ENCODE data around the gene C1QTNF6.
A peak's percentile ranks its signal among the peaks of the same experiment; 100 is the strongest.

Gene C1QTNF6

DNA sequence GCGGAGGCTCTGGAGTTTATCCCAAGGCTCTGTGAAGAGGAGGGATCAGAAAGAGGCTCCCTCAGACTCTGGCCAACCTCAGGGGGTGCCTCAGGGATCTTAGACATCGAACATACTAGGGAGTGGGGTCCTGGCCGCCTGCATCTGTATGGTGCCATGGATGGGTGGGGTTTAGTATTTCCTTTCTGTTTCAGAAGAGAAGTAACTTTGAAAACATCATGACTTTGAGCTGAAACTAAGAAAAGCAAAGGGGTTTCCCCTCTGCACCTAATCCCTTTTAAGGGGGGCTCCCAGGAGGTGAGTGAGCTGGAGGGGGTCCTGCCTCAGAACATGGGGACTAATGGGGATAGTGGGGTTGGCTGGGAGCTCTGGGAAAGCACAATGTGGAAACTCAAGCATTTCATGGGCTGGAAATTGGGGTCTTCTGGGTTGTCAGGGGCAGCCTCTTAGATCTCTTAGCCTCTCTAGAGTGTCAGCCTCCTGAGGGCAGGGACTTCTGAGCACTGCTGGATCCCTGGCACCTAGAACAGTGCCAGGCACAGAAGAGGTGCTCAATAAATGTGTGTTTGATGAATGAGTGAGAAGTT lies 36.0 kb upstream of the C1QTNF6 start:
- no peak for DNase-seq

DNA sequence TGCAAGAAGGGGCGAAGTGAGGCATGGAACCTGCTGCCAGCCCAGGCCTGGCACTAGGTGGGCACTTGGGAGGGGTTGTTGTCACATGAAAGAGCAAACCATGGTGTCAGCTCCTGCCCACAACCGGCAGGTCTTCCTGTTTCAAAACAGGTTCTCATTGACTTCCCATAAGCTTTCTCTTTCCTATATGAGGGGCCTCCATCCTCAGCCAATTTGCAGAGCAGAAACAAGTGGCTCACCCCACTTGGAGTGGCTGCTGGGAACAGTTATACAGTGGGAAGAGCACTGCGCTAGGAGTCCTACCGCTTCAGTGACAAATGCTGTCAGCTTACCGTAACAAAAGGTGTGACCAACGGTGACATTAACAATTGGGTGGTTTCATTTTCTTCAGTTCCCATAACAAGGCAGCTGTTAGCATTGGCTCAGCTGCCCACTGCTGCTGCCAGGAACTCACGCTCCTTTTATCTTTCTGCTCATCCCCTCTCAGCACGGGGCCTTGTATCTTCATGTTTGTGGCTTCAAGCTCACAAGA lies 34.5 kb upstream of the C1QTNF6 start:
- DNase-seq, result peak in 1 of 3 donors; percentile 45

DNA sequence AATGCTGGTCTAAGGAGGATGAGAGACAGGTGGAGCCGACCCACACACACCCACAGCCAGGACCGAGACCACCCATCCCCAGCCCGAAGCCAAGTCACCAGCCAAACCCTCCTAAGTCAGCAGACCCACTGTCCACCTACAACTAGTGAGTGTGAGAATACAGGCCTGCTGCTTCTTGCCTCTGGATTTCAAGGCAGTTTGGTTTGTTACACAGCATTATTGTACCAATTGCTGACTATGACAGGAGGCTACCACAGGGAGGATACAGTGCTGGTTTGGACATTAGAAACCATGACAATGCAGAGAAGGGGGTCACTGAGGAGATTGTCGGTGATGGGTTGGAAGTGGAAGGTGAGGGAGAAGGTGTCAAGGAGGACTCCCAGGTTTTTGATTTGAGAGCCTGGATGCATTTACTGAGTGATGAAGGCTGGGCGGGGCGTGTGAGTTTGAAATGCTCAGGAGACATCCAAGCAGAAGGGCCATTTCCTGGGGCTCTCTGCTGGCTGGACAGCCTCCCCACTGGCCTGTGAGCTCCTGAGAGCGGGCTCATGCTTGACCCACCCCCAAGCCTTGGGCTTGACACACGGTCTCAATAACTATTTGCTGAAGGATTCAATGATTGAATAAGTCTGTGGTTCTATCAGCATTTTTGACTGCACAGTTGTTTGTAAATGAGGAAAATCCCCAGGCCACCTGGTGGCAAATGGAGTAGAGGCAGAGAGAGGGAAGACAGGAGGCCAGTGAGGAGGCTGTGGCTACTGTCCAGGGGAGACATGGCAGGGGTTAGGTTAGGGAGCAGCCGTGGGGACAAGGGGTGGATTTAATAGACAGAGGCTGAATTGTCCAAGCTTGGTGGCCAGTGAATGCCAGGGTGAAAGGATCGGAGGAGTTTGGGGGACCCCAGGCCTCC lies 33.6 kb upstream of the C1QTNF6 start:
- DNase-seq, result no peak

DNA sequence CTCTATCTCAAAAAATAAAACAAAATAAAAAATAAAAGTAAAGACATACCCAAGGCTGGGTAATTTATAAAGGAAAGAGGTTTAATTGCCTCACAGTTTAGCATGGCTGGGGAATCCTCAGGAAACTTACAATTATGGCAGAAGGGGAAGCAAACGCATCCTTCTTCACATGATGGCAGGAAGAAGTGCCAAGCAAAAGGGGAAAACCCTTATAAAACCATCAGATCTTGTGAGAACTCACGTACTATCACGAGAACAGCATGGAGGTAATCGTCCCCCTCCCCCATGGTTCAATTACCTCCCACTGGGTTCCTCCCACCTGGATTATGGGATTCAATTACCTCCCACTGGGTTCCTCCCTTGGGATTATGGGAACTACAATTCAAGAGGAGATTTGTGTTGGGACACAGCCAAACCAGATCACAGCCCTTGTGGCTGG lies 32.5 kb upstream of the C1QTNF6 start:
- DNase-seq, result peak; percentile 74 to 84 (median 75)

DNA sequence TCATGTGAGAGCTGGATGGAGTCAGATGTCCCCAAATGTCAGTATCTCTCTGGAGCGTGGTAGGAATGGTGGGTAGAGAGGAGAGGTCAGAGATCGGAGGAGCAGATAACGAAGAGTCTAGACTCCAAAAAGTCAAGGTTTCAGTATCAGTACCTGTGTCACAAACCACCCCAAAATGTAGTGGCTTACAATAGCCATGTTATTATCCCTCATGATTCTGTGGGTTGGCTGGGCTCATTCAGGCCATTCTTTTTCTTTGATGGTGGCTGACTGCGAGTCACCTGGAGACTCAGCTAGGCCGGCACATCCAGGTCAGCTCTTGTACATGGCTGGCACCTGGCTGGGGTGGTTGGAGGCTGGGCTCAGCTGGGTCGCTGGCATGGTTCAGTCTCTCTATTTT lies 31.5 kb upstream of the C1QTNF6 start:
- DNase-seq, result no peak

DNA sequence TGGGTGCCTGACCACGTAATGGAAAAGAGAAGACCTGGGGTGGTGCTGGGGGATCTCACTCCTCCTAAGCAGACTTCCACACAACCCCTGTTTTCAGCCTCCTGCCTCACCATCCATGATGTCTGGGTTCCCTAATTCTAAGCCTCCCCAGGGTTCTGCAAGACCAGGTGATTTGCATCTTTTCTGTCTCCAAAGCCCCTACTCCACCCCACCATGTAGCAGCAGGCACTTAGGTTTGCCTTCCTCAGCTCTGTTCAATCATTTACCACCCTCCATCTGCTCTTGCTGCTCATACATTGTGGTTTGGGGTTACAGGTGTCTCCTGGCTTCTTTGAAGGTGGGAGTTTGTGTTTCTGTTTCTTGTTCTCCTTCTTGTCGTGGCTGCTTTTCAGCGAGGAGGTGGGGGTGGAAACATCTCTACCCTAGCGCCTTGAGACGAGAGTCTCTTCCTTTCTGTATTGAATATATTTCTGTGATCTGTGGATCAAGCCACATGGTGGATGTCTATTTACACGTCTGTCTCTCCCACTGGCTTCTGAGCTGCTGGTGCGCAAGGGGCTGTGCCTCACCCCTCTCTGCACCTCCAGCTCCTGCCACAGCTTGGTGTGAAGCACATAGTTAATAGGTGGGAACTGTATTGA lies 30.8 kb upstream of the C1QTNF6 start:
- DNase-seq, result no peak

DNA sequence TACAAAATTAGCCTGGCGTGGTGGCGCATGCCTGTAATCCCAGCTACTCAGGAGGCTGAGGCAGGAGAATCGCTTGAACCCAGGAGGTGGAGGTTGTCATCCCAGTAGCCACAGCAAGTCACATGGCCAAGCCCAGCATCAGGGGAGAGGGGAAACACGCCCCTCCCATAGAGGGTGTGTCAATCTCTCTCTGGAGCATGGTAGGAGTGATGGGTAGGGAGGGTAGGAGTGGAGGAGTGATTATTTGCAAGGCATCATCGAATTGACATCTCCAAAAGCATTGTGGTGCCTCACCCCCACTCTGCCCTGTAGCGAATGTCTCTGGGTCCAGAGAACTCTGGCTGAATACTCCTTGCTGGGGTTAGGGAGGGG lies 30.3 kb upstream of the C1QTNF6 start:
- no peak for DNase-seq

DNA sequence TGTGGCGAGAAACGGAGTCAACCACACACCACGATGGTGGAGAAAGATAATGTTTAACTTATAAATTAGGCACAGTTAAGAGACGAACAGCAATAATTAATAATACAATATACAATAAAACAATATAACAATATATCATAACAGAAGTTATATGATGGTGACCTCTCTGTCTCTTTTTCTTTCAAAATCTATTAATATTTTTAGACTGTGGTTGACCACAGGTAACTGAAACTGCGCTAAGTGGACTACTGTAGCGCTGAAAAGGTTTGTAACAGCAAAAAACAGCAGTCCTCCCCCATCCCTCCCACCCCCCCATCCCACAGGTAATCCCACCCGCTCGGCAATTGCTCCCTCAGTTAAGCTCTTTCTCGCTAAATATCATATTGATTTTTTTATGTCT lies 27.8 kb upstream of the C1QTNF6 start:
- no peak for DNase-seq

DNA sequence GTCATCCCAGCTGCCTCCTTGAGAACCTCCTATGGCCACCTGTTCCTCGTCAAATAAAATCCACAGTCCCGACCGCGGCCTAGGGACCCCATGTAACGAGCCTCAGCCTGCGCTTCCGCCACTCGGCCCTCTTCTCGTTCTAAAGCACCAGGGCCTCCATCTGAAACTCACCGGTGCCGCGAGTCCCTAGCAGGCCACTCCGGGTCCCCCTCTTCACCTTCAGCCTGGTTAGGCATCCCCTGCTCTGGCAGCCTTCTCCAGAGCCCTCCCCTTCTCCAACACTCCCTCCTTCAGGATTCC lies 26.6 kb upstream of the C1QTNF6 start:
- no peak for DNase-seq

DNA sequence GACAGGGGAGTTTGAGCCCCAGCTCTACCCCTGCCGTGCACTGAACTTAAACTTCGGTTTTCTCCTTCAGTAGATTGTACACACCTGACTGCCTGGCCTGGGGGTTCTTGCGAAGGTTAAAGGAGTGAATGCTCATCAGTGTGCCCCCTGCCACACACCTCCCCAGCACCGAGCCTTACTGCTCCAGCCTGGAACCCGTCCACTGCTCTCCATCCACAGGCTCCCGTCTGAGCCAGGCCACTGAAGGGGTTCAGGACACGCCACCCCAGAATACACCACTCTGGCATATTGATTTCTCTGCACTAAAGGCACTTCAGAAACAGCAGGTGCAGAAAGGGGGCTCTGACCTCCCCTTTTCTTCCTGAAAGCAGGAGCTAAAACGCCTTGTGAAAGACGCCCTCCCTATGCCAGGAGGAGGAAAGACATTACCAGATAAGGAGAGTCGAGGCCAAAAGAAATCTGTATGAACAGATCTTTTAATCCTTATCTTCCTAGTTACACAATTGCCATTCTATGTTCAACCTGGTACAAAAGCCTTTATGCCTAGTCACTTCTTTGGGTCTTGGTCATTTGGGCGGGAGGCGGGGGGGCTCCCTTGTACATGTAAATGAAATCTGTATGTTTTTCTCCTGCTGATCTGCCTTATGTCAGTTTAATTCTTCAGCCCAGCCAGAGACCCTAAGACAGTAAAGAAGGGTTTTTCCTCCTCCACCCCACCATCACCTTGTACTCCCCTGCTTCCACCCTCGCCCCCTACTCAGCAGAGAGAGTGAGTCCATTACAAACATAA lies 26.1 kb upstream of the C1QTNF6 start:
- no peak for DNase-seq

DNA sequence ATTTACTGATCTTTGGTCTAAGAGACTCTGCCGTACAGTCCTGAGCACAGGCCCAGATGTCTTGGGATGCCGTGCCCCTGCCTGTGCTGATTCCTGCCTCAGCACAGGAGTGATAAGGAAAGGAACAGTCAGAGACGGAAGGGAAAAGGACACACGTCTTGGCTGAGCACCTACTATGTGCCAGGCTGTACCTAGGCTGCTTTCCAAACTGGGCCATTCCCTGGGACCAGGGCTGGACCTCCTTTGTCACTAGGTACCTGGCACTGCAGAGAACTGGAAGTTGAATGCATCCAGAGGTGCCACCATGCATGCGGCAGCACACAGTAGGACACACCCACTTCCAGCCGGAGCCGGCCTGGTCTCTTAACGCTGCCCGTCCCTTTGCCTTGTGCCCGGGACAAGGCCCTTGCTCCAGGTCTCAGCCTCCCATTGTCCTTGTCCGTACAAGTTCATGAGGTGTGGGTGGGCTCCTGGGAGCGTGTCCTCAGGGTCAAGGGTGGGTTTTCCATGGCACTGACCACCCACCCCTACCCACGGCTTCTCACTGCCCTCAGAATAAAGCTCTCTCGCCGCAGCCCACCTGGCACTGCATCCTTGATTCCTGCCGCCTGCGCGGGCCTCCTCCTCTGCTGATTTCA lies 25.3 kb upstream of the C1QTNF6 start:
- DNase-seq, result no peak

DNA sequence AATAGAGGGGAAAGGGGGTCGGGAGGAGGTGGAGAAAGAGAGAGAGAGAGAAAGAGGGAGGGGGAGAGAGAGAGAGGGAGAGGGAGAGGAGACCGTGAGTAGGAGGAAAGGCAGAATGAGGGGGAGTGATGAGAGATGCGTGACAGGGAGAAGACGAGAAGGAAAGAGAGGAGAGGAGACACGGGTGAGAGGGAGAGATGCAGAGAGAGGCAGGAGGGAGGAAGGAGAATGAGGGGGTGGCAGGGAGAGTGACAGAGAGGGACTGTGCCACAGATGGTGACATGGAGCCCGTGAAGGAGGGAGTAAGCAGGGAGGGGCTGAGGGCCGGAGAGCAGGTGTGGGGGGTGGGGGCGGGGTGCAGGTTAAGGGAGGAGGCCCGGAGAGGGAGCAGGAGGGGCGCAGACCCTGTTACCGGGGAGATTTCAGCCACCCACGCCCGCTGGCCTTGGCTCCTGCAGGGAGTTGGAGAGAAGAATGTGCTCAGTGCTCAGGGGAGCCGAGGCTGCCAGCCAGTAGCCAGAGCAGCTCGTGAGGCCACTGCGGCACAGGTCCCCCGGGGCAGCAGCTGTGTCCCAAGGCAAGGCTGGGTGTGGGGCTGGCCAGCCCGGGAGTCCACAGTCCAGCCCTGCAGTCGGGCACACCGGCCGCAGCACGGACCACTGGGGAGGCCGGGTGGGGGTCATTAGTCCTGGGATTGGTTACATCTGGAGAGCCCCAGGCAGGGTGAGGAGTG lies 24.3 kb upstream of the C1QTNF6 start, which contains the start of gene SSTR3:
SSTR3 (minus strand) TSS at position 304 of the 733 bp plus-strand sequence. CDS start 4,674 bp downstream, outside the sequence.
- DNase-seq, result no peak

DNA sequence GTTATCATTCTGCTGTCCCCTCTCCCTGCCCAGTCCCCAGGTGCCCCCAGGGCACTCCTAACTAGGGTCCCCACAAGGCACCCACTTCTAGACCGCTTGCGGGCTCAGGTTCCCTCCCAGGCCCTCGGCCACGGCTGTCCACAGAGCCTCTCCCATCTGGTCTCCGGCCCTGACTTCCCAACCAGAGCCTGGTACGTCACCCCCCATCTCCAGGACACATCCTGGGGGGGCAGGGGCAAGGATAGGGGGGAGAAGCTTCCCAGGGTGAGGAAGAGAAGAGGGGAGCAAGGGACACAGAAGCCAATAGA lies 23.8 kb upstream of the C1QTNF6 start:
- DNase-seq, result no peak

DNA sequence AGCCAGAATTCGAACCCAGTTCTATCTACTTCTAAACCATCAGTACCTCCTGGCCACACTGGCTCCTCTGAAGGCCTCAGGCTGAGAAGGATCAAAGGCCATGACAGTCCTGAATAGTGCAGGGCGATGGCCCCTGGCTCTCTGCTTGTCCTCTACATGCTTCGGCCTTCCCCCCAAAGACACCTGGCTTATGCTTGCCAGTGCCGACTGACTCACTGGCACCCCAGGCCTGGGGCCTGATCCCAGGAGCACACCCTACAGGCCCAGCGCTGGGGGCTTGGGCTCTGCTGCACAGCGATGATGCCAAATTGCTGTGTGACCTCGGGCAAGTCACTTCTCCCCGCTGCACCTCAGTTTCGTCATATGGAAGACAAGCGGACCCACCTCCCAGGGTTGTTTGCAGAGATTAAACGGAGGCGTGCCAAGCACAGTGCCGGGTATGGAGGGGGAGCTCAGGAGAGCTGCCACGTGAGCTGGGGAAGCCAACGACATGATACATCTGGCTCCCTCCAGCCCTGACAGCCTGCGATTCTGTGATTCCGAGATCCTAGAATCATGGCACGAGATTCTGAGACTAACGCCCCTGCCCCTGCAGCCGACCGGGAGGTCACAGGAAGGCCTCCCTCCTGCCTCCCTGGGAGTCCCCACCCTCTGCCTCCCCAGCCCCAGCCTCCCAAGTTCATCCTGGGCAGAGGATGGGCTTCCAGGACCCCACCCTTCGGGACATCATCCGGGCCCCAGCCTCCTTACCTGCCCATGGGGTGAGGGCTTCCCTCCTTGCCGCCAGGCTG lies 23.2 kb upstream of the C1QTNF6 start:
- no peak for DNase-seq

DNA sequence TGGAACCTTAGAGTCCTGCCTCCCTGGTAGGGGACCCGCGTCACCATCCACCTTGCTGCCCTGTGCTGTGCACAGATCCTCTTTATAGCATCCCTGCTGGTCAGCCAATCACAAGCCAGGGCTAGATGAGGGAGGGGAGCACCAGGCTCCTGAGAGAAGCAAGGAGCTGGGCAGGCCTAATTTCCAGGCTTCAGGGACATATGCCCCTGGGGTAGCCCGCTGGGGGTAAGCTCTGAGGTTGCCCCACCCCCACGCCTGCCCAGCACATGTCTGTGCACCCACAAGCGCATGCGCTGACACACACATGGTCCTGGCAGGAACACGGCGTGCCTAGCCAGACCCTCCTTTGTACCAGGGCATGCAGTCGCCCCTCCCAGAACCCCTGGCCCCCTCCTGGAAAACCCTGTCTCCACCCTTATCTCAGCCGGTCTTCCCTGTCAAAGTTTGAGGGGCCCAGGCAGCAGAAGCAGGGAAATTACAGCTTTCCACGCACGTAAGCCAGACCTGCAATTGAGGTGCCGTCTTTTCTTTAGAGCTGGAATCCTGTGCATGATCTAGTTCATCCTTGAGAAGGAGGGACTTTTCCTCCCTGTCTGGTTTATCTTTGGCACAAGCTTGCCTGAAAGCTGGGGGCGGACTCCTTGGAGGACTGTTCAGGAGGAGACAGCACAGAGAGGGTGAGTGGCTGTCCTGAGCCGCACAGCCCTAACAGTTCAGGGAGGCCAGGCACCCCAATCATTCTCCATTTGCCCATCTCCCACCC lies 22.2 kb upstream of the C1QTNF6 start:
- DNase-seq, result no peak

DNA sequence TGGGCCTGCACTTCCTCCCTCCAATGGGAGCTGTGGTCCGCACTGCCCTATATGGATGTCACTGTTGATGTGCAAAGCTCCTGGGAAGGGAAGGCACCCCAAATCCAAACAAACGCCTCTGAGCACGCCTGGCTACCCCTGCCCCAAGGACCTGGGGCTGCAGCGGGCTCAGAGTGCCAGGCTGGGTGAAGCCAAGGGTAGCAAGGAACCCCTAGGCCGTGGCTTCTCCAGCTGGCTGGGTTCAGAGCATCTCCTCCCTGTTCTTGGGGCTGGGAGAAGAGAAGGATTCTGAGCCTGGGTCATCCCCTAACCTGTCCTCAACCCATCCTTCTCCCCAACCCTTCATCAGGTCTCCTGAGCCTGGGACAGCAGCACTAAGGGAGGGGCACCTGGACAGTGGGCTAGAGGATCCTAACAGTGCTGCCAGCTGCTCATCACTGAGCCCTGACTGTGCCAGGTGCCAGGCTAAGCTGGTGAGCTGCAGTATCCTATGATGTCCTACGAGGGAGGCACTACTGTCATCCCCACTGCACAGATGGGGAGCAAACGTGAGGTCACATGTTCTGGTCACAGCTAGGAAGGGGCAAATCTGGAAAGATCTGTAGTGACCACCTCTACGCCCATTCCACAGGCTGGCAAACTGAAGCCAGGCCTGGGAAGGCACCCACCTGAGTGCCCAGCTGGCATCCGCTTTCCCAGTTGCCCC lies 21.2 kb upstream of the C1QTNF6 start:
- no peak for DNase-seq

DNA sequence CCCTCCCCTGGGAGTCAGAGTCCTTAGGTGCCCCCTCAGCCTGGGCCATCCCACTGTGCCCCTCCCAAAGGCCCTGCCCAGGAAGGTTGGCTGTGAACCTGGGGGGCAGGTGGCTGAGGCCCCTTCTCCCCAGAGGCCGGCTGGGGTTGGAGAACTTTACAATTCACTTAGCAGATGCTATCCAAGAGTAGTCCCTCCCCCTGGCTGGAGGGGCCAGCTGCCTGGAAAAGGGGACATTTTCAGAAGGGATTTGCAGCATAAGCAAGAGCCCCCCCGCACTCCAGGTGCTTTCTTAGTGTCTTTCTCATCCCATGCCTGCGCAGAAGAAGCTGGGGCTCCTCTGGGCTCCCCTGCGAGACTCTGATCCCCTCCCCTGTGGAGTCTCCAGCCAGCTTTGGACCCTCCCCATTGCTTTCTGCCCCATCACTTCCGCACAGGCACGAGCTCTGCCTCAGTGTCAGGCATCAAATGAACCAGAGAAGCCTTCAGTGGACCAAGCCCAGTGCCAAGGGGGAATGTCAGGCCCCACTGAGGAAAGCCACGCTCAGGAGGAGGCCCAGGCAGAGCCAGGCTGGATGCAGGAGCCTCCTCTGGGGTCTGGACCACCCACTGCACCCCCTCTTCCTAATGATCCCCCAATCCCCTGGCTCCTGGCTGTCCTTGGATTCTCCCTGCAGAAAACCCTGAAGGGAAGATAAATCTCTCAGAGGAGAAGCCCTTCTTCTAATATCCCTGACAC lies 20.5 kb upstream of the C1QTNF6 start:
- no peak for DNase-seq

DNA sequence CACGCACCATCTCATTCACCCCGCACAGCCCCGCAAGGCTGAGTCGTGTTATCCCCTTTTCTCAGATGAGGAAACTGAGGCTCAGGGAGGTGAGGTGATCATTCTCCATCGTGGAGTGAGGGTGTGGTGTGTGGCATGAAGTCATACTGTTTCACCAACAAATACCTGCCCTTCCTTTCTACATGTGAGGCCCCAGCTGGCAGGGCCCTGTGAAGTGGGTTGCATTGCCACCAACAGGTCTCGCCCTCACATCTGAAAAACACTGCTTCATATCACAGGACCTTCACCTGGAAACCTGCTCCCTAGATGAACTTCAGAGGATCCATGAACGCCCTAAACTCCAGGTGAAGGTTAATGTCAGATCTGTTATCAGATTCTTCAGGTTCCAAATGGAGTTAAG lies 19.9 kb upstream of the C1QTNF6 start:
- DNase-seq, result no peak

Measured in suppressor macrophage treated with lipopolysaccharide for 1 hour (primary cell).